Coronary artery (tissue), 2 donors: ENCODE data around the gene BNC2.

Experiments
- DNase-seq: peaks from one replicate; pipeline ENCODE4 v3.0.0-alpha.2; 2017; ENCODE audit warnings: low spot score
- H3K27ac ChIP-seq, 2 donors: fragments of 200-600 bp; sonication (generic); one replicate each; pipeline ENCODE4 v1.5.1; 2016 to 2019
- H3K4me3 ChIP-seq: fragments of 200-600 bp; sonication (generic); 2 replicates; pipeline ENCODE4 v1.5.1; 2016; ENCODE audit warnings: mild to moderate bottlenecking, moderate library complexity
- TF ChIP-seq, protein P1 (sequence below): fragments of 200-600 bp; sonication (generic); IDR thresholded peaks from one replicate; pipeline ENCODE4 v1.5.1; 2019; ENCODE audit warnings: antibody characterized with exemption

BNC2 gene

DNA sequence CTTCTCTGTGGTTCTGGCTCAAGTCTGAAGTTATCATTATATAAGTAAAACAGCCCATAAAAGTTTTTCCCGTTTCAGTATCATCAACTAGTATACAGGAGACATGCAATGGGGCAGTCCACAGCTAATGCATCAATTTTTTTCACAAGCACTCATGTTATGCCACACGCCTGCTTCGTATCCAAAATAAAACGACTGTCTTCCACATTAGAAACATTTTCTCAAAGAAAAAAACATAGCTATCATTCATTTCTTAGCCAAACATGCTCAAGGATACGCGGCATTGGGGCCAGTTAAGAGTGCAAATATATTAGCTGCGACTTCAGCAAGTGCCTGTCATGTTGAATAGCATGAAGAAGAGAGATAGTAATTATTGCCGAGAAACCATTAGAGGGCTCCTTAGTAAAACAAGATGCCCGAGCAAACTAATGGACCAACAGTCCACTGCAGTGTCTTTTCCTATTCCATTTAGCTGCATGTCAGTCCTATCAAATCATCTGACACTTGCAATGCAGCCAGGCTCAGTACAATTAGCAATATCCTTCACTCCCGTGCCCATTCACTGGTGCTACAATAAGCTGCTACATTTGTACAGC is 68.5 kb downstream of the BNC2 start:
- DNase-seq, result no peak
- Histone ChIP-seq H3K27ac (no peak overlapping the region), H3K4me3 (no peak overlapping the region)
- TF ChIP-seq, protein P1, sequence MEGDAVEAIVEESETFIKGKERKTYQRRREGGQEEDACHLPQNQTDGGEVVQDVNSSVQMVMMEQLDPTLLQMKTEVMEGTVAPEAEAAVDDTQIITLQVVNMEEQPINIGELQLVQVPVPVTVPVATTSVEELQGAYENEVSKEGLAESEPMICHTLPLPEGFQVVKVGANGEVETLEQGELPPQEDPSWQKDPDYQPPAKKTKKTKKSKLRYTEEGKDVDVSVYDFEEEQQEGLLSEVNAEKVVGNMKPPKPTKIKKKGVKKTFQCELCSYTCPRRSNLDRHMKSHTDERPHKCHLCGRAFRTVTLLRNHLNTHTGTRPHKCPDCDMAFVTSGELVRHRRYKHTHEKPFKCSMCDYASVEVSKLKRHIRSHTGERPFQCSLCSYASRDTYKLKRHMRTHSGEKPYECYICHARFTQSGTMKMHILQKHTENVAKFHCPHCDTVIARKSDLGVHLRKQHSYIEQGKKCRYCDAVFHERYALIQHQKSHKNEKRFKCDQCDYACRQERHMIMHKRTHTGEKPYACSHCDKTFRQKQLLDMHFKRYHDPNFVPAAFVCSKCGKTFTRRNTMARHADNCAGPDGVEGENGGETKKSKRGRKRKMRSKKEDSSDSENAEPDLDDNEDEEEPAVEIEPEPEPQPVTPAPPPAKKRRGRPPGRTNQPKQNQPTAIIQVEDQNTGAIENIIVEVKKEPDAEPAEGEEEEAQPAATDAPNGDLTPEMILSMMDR, result no peak

DNA sequence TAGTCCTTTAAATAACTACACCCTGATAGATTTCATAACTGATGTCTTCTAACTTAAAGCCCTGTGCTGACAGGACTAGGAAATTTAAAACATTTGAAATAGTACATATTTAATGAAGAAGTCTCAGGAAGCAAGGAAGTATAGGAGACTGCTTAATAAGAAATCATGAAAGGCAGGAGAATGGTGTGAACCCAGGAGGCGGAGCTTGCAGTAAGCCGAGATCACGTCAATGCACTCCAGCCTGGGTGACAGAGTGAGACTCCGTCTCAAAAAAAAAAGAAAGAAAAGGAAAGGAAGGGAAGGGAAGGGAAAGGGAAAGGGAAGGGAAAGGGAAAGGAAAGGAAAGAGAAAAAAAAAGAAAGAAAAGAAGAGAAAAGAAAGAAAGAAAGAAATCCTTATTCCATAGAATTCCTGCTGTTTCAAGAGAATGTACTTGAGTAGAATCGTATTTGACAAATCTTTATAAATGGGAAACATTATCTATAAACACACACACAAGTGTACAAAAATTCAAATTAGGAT is 74.1 kb downstream of the BNC2 start:
- no peak overlapping the region for H3K4me3 ChIP-seq
- TF ChIP-seq, protein P1, result no peak
- DNase-seq, result no peak
- no peak overlapping the region for H3K27ac ChIP-seq

DNA sequence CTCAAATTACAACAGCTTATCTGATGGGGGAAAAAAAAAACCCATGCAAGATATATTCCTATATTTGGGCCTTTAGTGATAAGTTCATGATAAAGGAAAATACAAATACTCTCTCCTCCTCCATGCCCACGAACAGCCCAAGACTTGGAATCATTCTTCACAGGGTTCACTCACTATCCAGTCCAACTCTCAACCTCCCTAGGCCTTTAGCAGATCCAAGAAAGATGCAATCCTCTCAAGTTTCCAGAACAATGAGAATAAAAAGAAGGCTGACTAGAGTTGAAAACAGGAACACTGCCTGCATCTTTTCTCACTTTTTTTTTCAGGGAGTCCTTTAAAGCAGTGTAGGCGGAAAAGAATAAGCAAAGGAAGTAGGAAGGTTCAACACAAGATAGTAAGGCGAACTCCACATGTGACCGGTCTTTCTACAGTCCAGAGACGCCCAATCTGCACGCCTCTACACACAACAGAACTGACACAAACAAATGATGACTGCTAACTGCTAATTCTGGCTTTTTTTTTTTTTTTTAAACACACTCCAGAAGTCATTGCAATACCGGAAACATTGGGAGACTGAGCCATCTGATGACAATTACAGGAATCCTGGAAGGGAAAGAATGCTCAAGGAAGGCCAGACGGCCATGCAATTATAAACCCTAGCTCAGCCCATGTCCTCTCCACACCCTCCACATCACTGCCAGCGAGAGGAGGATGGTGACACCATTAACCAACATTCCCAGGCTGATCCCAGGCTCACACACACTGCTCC is 75.4 kb downstream of the BNC2 start:
- peak; percentile 75 for DNase-seq
- TF ChIP-seq, protein P1, result no peak
- Histone ChIP-seq H3K27ac (peak overlapping the region in 1 of 2 donors; percentile 48), H3K4me3 (no peak overlapping the region)

DNA sequence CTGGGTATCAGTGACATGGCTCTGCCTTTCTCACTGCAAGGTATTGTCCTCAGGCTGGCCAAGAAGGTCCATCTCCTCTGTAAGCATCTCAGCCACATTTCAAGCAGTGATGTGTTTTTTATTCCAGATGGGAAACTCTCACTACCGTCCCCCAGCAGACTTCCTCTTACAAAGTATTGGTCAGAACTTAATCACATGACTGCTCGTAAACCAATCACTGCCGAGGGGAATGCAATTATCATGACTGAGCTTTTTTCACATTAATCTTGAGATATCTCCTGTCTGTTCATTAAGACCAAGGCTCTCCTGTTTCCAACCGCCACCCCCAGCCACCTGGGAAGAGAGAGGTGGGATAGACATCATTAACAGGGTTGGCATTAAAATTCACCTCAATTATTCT is 76.4 kb downstream of the BNC2 start:
- H3K27ac ChIP-seq, result no peak overlapping the region
- no peak for DNase-seq
- TF ChIP-seq, protein P1, result no peak
- H3K4me3 ChIP-seq, result no peak overlapping the region

DNA sequence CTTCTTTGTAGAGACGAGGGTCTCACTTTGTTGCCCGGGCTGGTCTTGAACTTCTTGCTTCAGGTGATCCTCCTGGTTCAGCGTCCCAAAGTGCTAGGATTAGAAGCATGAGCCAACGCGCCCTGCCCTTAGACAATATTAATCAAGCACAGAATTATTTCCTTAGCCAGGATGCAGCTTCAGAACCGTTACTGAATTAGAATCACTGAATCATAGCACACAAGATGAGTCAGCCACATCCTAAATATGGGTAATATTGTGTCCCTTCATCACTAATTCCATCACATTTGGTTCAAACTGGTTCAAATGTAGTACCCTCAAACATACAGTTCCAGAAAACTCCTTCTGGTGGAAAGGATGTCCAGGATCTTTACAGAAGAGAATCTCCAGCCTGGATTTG is 82.7 kb downstream of the BNC2 start:
- TF ChIP-seq, protein P1, result no peak
- no peak for DNase-seq
- Histone ChIP-seq H3K4me3 (no peak overlapping the region), H3K27ac (no peak overlapping the region)

DNA sequence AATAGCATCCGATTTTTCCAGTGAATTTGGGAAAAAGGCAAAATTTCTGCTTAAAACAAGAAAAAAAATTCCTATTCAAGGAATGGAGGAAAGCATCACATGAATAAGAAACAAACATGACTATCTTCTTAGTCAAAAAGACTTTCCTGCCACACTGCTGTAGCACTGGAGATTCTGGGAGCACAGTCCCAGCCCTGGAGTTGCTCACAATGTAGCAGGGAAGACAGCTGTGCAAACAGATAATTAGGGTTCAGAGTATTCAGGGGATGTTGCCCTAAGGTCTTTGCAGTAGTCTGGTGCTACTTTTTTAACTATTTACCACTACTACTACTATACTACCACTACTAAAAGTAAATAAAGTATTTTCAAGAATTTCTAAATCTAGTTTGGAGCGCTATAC is 86.5 kb downstream of the BNC2 start:
- no peak overlapping the region for H3K4me3 ChIP-seq
- TF ChIP-seq, protein P1, result no peak
- DNase-seq, result no peak
- H3K27ac ChIP-seq, result no peak overlapping the region

DNA sequence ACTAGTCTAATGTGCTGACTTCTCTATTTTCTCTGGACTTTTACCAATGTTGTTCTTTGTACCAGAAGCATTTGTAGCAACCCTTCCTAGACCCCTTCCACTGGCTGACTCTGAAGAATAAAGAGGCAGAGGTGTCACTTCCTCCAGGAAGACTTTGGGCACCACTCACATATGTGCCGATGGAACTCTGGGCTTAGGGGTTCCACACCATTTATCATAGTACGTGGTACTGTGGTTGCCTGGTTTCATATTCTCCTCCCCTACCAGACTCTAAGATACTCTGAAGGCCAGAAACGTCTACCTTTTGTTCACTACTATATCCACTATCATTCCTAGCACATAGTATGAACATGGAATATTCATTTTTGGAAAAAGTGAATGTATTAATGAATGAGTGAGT is 88.0 kb downstream of the BNC2 start:
- Histone ChIP-seq H3K4me3 (no peak overlapping the region), H3K27ac (no peak overlapping the region)
- TF ChIP-seq, protein P1, result no peak
- no peak for DNase-seq
